GM19438 (cell line): ENCODE measurements around the gene RUNDC3A.
"Not testable (repeated sequence)": the region's sequence is repeated elsewhere in the genome, so short reads cannot be mapped to it uniquely, and the experiment has no call there.

Source experiments
- ATAC-seq: cut with Tn5 transposase; IDR thresholded peaks from one replicate; pipeline ENCODE4 v1.9.1; 2021; ENCODE audit warnings: low read depth; ENCODE audit not compliant: unreplicated experiment

The RUNDC3A gene

GRCh38 chr17:44338702-44339101 lies 30.3 kb downstream of the RUNDC3A start:
- ATAC-seq, result no peak

GRCh38 chr17:44340553-44340952 lies 32.2 kb downstream of the RUNDC3A start:
- not testable (repeated sequence) for ATAC-seq

GRCh38 chr17:44343510-44344209 lies 35.3 kb downstream of the RUNDC3A start:
- ATAC-seq, result no peak

- peak; percentile 48 for ATAC-seq
These were observed 36.6 kb downstream of the RUNDC3A start, which contains the start of gene GRN for GRCh38 chr17:44344939-44345453. Gene GRN (plus strand): TSS chr17:44345302. CDS start chr17:44349165, 3,863 bp downstream.

GRCh38 chr17:44345454-44346026 lies 37.1 kb downstream of the RUNDC3A start:
- ATAC-seq, result no peak

GRCh38 chr17:44346064-44346844 lies 37.9 kb downstream of the RUNDC3A start:
- no peak for ATAC-seq

- peak; percentile 16 for ATAC-seq
These were observed 39.0 kb downstream of the RUNDC3A start for GRCh38 chr17:44347206-44348055.

- ATAC-seq, result peak; percentile 42
These were observed 40.0 kb downstream of the RUNDC3A start for GRCh38 chr17:44348234-44348987.

- ATAC-seq, result no peak
These were observed 40.6 kb downstream of the RUNDC3A start for GRCh38 chr17:44348988-44349364.

GRCh38 chr17:44349553-44350070 lies 41.2 kb downstream of the RUNDC3A start:
- ATAC-seq, result no peak

- no peak for ATAC-seq
These were observed 42.4 kb downstream of the RUNDC3A start for GRCh38 chr17:44350733-44351226.

- no peak for ATAC-seq
These were observed 43.1 kb downstream of the RUNDC3A start for GRCh38 chr17:44351464-44351863.

GRCh38 chr17:44351961-44352827 lies 43.8 kb downstream of the RUNDC3A start:
- no peak for ATAC-seq

GRCh38 chr17:44352828-44353671 lies 44.6 kb downstream of the RUNDC3A start:
- no peak for ATAC-seq

- ATAC-seq, result no peak
These were observed 45.4 kb downstream of the RUNDC3A start for GRCh38 chr17:44353672-44354331.

- ATAC-seq, result no peak
These were observed 46.5 kb downstream of the RUNDC3A start for GRCh38 chr17:44354582-44355561.
